ENCODE results near the gene NBPF1. TPM values are rescaled to one million over a fixed set of nuclear protein-coding genes. Genes with fewer than 3 reads are reported as not detected.
"Not testable (repeated sequence)": the region's sequence is repeated elsewhere in the genome, so short reads cannot be mapped to it uniquely, and the experiment has no call there.

The NBPF1 gene
- total RNA-seq, 1 donor from 2014 or later: 4.1 TPM

DNA sequence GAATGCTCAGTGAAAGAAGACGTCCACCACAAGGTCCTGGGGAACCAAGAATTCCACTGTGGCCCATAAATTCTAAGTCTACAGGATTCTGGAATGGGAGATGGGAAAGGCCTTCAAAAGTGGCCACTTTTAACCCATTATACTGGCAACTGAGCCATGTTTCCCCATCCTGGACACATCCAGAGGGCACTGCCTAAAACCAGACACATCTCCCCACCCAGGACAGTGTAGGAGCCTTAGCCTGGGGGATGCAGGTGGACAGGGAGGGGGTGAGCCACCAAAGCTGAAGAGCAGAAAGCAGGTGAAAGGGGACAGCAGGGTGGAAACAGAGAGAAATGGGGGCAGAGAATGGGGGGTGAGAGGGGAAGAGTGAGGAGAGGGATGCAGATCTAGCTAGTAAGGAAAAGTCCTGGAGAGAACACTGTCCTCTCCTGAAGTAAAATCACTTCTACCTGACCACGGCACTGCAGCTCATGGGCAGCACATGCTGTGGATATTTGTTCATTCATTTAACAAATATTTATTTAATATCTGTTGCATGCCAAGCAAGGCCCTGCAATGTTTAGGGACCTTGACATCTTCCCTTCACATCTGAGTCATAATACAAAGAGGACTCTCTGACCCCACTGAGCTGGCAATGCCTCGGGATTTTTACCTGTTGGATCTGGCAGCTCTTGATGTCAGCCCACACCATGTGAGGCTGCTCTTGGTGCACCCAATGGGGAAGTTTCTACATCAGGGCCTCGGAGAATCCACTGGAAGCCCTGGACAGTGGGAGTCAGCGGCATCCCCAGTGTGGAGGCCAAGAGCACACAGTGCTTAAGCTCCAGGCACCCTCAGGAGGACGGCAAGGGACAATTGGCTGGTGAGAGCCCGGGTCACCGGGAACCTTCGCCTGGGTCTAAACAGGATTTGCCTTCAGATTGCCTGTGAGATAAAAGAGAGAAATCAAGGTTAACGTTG, 5.2 kb downstream of the NBPF1 start:
- intact Hi-C loops (cut with micrococcal nuclease): not testable (repeated sequence)

DNA sequence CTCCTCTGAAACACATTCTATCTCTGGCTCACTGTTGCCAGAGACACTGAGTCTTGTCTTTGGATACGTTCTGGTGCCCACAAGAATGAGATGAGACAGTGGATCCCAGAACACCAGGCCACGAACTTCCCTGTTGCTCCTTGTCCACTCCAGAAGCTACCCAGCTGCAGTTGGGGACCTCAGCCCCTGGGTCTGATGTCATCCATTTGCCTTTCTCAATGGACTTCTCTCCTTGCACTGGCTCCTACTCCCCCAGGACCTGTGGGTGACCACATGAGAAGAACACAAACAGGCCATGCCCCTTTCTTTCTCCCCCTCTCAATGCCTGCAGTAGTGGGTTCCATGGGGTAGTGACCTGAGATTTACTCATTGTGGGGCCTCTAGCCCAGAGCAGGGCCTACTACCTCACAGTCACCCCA, 5.9 kb downstream of the NBPF1 start:
- intact Hi-C loops (cut with micrococcal nuclease): no loop called here

DNA sequence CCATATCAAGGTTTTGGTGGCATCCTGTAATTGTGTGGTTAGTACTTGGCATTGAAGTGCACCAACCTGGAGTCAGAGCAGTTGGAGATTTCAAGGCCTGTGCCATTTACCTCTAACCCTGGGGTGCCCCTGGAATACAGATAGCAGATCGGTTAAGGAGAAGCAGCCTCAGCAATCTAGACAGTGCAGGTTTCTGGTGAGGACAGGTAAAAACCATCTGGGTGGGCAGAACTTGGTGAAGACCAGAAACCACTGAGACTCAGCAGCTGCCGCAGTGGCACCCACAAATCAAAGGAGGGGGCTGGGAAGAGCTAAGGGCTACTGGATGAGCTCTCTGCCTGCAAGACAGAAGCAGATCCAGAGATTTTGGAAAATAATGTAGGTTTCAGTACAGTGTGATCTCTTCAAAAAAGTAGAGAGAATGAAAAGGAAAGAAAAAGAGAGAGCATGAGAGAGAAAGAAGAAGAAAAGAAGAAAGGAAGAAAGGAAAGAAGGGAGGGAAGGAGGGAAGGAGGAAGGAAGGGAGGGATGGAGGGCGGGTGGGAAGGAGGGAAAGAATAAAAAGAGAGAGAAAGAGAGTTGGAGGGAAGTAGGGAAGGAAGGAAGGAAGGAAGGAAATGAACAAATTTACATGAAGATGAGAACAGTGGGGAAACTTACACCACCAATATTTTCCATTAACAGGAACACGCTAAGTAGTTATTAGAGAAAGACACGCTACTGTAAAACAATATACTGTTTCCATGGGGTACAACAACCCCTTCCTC, 6.5 kb downstream of the NBPF1 start:
- intact Hi-C loops (cut with micrococcal nuclease): not testable (repeated sequence)

- intact Hi-C loops (cut with micrococcal nuclease): no loop called here
Observed at GRCh38 chr1:16605532-16606505, 7.5 kb downstream of the NBPF1 start.

- intact Hi-C loops (cut with micrococcal nuclease): no loop called here
Observed at GRCh38 chr1:16605213-16605525, 8.2 kb downstream of the NBPF1 start.

- intact Hi-C loops (cut with micrococcal nuclease): not testable (repeated sequence)
Observed at GRCh38 chr1:16604514-16605212, 8.7 kb downstream of the NBPF1 start.

DNA sequence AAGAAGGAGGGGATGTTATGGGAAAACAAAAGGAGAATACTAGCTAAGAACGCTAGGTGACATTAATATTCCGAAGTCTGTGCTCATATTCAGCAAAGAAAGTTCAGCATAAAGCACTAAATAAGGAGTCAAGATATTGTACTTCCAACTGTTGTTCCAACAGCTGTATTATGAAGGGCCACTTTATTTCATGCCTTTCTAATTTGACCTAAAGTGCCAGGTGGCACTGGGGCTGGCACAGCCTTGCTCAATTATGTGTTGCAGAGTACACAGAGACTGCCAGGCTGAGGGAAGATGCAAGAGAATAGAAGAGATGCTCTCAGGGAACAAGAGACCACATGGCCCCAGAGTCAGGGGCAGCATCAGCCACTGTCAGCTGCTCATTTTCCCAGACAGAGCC, 9.7 kb downstream of the NBPF1 start:
- intact Hi-C loops (cut with micrococcal nuclease): not testable (repeated sequence)

GRCh38 chr1:16602336-16603011, 10.9 kb downstream of the NBPF1 start:
- intact Hi-C loops (cut with micrococcal nuclease): not testable (repeated sequence)

GRCh38 chr1:16600855-16601786, 12.2 kb downstream of the NBPF1 start:
- intact Hi-C loops (cut with micrococcal nuclease): not testable (repeated sequence)

GRCh38 chr1:16599326-16599725, 14.0 kb downstream of the NBPF1 start:
- intact Hi-C loops (cut with micrococcal nuclease): not testable (repeated sequence)

GRCh38 chr1:16595216-16595615, 18.1 kb downstream of the NBPF1 start:
- intact Hi-C loops (cut with micrococcal nuclease): not testable (repeated sequence)

DNA sequence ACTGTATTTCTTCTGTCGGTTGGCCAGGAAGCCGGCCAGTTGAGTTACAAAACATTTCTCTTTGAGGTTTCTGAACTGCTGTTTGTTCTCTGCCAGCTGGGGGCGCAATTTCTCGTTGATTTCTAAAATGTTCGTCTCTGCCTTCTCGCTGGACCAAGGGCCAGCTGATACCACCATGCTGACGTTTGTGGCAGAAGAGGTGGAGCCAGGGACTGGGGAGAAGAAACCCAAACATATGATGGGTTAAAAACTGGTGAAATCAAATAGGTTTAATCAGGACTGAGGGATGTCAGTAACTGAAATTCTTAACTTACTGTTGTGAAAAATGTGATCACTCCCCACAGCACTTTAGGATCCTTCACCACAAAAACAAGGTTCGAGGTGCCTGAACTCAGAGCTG, 21.5 kb downstream of the NBPF1 start:
- intact Hi-C loops (cut with micrococcal nuclease): not testable (repeated sequence)

GRCh38 chr1:16588081-16588480, 25.3 kb downstream of the NBPF1 start:
- intact Hi-C loops (cut with micrococcal nuclease): not testable (repeated sequence)

- intact Hi-C loops (cut with micrococcal nuclease): not testable (repeated sequence)
Observed at GRCh38 chr1:16587639-16588038, 25.7 kb downstream of the NBPF1 start.

GRCh38 chr1:16565324-16565723, 48.0 kb downstream of the NBPF1 start:
- intact Hi-C loops (cut with micrococcal nuclease): not testable (repeated sequence)

- intact Hi-C loops (cut with micrococcal nuclease): not testable (repeated sequence)
Observed at GRCh38 chr1:16561035-16561434, 52.3 kb downstream of the NBPF1 start.

GRCh38 chr1:16560498-16560897, 52.9 kb downstream of the NBPF1 start:
- intact Hi-C loops (cut with micrococcal nuclease): not testable (repeated sequence)

GRCh38 chr1:16559688-16560087, 53.7 kb downstream of the NBPF1 start:
- intact Hi-C loops (cut with micrococcal nuclease): not testable (repeated sequence)

- intact Hi-C loops (cut with micrococcal nuclease): not testable (repeated sequence)
Observed at GRCh38 chr1:16557034-16557433, 56.3 kb downstream of the NBPF1 start.

All from T-helper 2 cell treated with Interferon-gamma antibody and Interleukin-4, amounts not matched to agents 100 ng/mL and 5 ng/mL, for 36 hours (primary cell).